ENCODE data around the gene COL4A2. TPM values are rescaled to one million over a fixed set of nuclear protein-coding genes. Genes with fewer than 3 reads are reported as not detected.

Gene COL4A2
- total RNA-seq, 3 donors from 2014 or later (not counting 1 experiment from before 2014, with no cell fraction given), result not detected

DNA sequence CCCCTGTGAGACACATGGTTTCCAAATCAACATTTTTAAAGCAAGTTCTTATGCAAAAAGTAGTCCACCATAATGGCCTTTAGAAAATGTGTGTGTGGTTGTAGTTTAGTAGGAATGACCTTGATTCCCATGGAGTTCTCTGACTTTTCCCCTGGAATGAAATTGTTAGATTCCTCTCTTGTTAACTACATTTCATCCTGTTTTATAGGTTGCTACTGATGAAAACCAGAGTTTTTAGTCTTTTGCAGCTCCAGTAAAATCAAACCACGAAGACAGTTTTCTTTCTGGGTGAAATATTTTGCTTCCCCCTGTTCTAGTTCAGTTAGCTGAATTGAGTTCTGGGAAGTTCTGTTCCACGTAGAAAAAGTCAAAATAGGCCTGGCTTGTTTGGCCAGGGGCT, 146.7 kb downstream of the COL4A2 start:
- no peaks in the 10 kb centered on the region for H3K36me3 Mint-ChIP-seq
- peaks cover 4% of the 10 kb centered on the region for H3K4me1 ChIP-seq (ENCODE audit: control insufficient read depth, insufficient read depth, low read length)
- H3K27ac Mint-ChIP-seq, result no peak overlapping the region
- H3K27me3 Mint-ChIP-seq (ENCODE audit: low read depth in 2 of 2), result peaks cover 17% of the 10 kb centered on the region in 2 donors
- H3K36me3 ChIP-seq (ENCODE audit: control insufficient read depth, insufficient read depth, low read length), result no peaks in the 10 kb centered on the region
- no peaks in the 10 kb centered on the region for H3K9me3 ChIP-seq (ENCODE audit: control insufficient read depth, insufficient read depth, low read length)
- no peak for DNase-seq
- H3K4me1 Mint-ChIP-seq, result peaks cover 6% of the 10 kb centered on the region in 2 donors
- no peaks in the 10 kb centered on the region for H3K9me3 Mint-ChIP-seq
- intact Hi-C loops (cut with micrococcal nuclease), result no loop called here
- H3K4me3 ChIP-seq (ENCODE audit: low read length), result no peak overlapping the region
- no peaks in the 10 kb centered on the region for H3K27me3 ChIP-seq (ENCODE audit: control insufficient read depth, insufficient read depth, low read length)
- TF ChIP-seq, protein P1, sequence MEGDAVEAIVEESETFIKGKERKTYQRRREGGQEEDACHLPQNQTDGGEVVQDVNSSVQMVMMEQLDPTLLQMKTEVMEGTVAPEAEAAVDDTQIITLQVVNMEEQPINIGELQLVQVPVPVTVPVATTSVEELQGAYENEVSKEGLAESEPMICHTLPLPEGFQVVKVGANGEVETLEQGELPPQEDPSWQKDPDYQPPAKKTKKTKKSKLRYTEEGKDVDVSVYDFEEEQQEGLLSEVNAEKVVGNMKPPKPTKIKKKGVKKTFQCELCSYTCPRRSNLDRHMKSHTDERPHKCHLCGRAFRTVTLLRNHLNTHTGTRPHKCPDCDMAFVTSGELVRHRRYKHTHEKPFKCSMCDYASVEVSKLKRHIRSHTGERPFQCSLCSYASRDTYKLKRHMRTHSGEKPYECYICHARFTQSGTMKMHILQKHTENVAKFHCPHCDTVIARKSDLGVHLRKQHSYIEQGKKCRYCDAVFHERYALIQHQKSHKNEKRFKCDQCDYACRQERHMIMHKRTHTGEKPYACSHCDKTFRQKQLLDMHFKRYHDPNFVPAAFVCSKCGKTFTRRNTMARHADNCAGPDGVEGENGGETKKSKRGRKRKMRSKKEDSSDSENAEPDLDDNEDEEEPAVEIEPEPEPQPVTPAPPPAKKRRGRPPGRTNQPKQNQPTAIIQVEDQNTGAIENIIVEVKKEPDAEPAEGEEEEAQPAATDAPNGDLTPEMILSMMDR (IDR thresholded peaks at IDR 0.05), result no peak
- no peak for ATAC-seq
- 64% methylated on average over 2 of the region's 2 CpGs for WGBS (ENCODE audit: insufficient coverage)
- H3K27ac ChIP-seq (ENCODE audit: low read length), result no peak overlapping the region
- H3K4me3 Mint-ChIP-seq, result no peak overlapping the region

DNA sequence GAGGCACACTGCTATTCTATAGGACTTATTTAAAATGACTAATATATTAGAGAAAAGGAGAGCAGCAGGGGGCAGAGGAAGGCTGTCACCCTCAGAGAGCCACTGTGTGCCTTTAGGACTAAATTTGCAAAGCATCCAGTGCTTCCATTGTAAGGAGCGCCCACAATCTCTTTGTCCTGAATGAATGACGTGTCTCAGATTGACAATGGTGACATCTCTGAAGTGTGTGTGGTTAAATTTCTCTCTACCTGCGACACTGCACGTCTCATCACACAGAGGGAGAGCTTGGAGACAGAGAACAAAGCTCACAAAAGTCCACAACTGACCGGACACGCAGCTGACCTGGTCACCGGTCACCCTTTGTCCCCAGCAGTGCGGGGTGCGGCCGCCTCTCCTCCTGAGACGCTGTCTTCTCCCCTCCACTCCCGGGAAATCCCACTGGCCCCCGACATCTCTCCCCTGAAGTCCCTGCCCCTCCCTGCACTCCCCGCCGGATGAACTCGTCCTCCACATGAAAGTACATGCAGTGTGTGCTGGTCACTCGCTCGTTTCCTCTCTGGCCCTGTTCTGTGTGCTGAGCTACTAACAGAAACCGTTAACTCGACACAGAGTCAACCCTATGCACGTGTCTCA, 147.3 kb downstream of the COL4A2 start:
- TF ChIP-seq, protein P1 (IDR thresholded peaks at IDR 0.05), result no peak
- Histone ChIP-seq H3K27ac (ENCODE audit: low read length) (no peak overlapping the region), H3K9me3 (ENCODE audit: control insufficient read depth, insufficient read depth, low read length) (no peaks in the 10 kb centered on the region), H3K4me1 (ENCODE audit: control insufficient read depth, insufficient read depth, low read length) (peaks cover 4% of the 10 kb centered on the region), H3K4me3 (ENCODE audit: low read length) (no peak overlapping the region), H3K27me3 (ENCODE audit: control insufficient read depth, insufficient read depth, low read length) (no peaks in the 10 kb centered on the region), H3K36me3 (ENCODE audit: control insufficient read depth, insufficient read depth, low read length) (no peaks in the 10 kb centered on the region)
- Mint-ChIP-seq H3K27me3 (ENCODE audit: low read depth in 2 of 2) (peaks cover 17% of the 10 kb centered on the region in 2 donors), H3K9me3 (no peaks in the 10 kb centered on the region), H3K4me1 (peaks cover 6% of the 10 kb centered on the region in 2 donors), H3K27ac (no peak overlapping the region), H3K4me3 (no peak overlapping the region), H3K36me3 (no peaks in the 10 kb centered on the region)
- 88% methylated on average over 21 of the region's 21 CpGs for WGBS (ENCODE audit: insufficient coverage)
- DNase-seq (no peak), ATAC-seq (no peak)
- intact Hi-C loops (cut with micrococcal nuclease), result no loop called here

DNA sequence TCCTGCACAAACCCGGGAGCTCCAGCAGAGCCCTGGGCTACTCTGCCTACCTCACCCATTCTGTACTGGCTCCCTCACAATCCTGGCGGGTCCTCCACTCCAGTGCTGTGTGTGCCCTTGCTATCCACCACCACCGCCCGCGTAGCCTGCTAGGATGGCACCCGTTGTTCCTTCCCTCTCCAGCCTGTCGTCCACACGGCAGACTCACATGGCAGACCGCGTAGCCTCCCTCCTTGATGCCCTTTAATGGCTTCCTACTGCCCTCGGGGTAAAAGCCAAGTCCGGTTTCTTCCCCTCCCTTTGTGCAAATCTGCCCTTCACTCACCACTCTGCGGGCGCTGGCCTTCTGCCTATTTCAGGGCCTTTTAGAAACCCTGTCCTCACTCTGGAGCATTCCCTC, 147.9 kb downstream of the COL4A2 start:
- H3K36me3 ChIP-seq (ENCODE audit: control insufficient read depth, insufficient read depth, low read length), result no peaks in the 10 kb centered on the region
- intact Hi-C loops (cut with micrococcal nuclease), result no loop called here
- Mint-ChIP-seq H3K9me3 (no peaks in the 10 kb centered on the region), H3K36me3 (no peaks in the 10 kb centered on the region), H3K4me3 (no peak overlapping the region), H3K4me1 (peaks cover 6% of the 10 kb centered on the region in 2 donors), H3K27ac (no peak overlapping the region), H3K27me3 (ENCODE audit: low read depth in 2 of 2) (peaks cover 17% of the 10 kb centered on the region in 2 donors)
- no peak for ATAC-seq
- no peaks in the 10 kb centered on the region for H3K27me3 ChIP-seq (ENCODE audit: control insufficient read depth, insufficient read depth, low read length)
- no peak overlapping the region for H3K27ac ChIP-seq (ENCODE audit: low read length)
- peaks cover 4% of the 10 kb centered on the region for H3K4me1 ChIP-seq (ENCODE audit: control insufficient read depth, insufficient read depth, low read length)
- no peak for DNase-seq
- TF ChIP-seq, protein P1 (IDR thresholded peaks at IDR 0.05), result no peak
- H3K4me3 ChIP-seq (ENCODE audit: low read length), result no peak overlapping the region
- 88% methylated on average over 14 of the region's 14 CpGs for WGBS (ENCODE audit: insufficient coverage)
- no peaks in the 10 kb centered on the region for H3K9me3 ChIP-seq (ENCODE audit: control insufficient read depth, insufficient read depth, low read length)

DNA sequence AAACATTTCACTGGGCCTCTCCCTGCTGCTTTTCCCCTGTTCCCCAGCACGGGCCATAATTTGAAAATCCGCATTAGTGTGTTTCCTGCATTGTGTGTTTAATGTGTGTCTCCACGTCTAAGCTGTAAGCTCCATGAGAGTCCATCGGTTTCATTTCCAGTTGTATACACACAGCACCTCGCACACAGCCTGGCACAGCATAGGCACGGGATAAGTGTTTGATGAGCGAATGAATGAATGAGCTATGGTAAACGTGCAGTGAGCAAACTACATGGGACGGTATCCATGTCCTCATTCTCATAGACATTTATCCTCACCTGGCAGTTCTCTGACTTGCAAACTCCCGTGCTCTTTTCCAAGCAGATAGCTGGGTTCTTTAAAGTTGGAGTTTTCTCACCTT, 148.4 kb downstream of the COL4A2 start:
- H3K27ac Mint-ChIP-seq, result no peak overlapping the region
- TF ChIP-seq, protein P1 (IDR thresholded peaks at IDR 0.05), result no peak
- Histone ChIP-seq H3K27me3 (ENCODE audit: control insufficient read depth, insufficient read depth, low read length) (no peaks in the 10 kb centered on the region), H3K4me1 (ENCODE audit: control insufficient read depth, insufficient read depth, low read length) (peaks cover 4% of the 10 kb centered on the region), H3K27ac (ENCODE audit: low read length) (no peak overlapping the region), H3K36me3 (ENCODE audit: control insufficient read depth, insufficient read depth, low read length) (no peaks in the 10 kb centered on the region), H3K9me3 (ENCODE audit: control insufficient read depth, insufficient read depth, low read length) (no peaks in the 10 kb centered on the region), H3K4me3 (ENCODE audit: low read length) (no peak overlapping the region)
- ATAC-seq, result no peak
- no peaks in the 10 kb centered on the region for H3K36me3 Mint-ChIP-seq
- intact Hi-C loops (cut with micrococcal nuclease), result no loop called here
- H3K9me3 Mint-ChIP-seq, result no peaks in the 10 kb centered on the region
- H3K4me3 Mint-ChIP-seq, result no peak overlapping the region
- DNase-seq, result no peak
- WGBS (ENCODE audit: insufficient coverage), result 80% methylated on average over 9 of the region's 10 CpGs
- H3K4me1 Mint-ChIP-seq, result peaks cover 6% of the 10 kb centered on the region in 2 donors
- H3K27me3 Mint-ChIP-seq (ENCODE audit: low read depth in 2 of 2), result peaks cover 17% of the 10 kb centered on the region in 2 donors

Data from natural killer cell (primary cell).